HG03342 (cell line): Measurements from ENCODE around the gene COL5A1.
"Not testable (repeated sequence)": the region's sequence is repeated elsewhere in the genome, so short reads cannot be mapped to it uniquely, and the experiment has no call there.

Experiments
- ATAC-seq: cut with Tn5 transposase; IDR thresholded peaks from one replicate; pipeline ENCODE4 v1.9.1; 2021; ENCODE audit warnings: mild to moderate bottlenecking, moderate library complexity; ENCODE audit not compliant: unreplicated experiment

Gene COL5A1

DNA sequence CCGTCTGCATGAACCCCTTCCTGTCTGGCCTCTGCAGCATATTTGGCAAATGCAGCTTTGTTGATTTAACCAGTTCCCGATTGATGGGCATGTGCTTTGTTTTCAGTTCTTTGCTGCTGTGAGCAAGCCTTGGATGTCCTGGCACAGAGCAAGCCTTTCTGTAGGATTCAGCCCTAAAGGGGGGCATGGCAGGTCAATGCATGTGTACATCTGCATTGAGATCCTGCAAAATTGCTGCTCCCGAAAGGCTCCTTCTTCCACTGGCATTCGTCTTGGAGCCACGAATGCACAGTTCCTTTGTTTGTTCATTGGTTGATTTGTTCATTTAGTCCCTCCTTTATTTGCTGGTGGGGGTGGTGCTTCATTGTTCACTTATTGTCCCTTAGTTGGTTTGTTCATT lies 34.8 kb downstream of the COL5A1 start:
- ATAC-seq: no peak

DNA sequence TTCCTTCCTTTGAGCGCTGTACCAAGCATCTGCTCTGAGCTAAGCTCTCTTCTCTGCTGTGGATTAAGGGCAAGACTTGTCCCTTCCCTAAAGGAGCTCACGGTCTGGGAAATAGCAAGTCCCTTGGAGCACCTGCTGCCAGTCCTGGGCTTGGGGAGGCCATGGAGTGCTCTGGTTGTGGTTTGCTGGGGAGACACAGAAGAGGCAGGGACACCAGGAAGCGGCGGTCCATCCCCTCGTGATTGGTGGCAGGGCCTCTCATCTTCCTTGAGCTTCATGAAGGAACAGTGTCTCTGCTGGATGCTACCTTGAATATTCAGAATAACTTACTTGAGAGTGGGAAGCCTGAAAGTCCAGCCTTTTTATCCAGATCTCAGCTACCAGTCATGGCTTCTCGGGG lies 35.3 kb downstream of the COL5A1 start:
- ATAC-seq: no peak

DNA sequence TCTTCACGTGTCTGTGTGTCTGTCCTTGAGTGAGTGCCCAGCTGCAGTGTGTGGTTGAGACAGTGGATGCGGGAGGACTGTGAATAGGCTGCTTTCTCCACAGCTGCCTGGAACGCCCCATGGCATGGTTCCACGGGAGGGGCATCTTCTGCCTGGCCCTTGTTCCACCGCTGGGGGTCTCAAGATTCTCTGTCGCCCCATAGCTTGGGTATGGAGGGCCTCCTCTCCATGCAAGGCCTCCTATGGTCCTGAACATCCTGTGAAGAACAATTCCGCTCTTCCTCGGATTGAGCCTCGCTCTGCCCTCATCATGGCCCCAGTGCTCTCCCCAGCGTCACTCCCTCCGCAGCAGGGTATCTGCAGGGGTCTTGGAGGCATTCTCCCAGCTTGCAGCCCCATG lies 36.1 kb downstream of the COL5A1 start:
- ATAC-seq: no peak

DNA sequence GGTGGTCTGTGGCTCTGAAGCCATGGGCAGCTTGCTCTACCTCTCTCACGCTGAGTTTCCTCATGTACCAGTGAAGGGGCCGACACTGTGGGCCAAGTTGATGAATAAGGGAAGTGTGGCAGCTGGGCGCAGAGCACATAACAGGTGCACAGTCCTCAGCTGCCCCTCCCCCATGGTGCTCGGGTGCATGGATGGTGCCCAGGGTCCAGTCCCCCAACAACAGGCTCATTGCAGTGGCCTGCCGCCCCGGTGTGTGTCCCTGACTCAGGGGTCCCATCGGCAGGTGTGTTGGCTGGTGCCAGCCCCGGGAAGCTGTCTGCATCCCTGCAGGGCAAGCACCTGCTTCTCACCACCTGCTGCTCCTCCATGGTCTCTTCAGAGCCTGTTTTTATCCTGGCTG lies 36.6 kb downstream of the COL5A1 start:
- ATAC-seq: no peak

DNA sequence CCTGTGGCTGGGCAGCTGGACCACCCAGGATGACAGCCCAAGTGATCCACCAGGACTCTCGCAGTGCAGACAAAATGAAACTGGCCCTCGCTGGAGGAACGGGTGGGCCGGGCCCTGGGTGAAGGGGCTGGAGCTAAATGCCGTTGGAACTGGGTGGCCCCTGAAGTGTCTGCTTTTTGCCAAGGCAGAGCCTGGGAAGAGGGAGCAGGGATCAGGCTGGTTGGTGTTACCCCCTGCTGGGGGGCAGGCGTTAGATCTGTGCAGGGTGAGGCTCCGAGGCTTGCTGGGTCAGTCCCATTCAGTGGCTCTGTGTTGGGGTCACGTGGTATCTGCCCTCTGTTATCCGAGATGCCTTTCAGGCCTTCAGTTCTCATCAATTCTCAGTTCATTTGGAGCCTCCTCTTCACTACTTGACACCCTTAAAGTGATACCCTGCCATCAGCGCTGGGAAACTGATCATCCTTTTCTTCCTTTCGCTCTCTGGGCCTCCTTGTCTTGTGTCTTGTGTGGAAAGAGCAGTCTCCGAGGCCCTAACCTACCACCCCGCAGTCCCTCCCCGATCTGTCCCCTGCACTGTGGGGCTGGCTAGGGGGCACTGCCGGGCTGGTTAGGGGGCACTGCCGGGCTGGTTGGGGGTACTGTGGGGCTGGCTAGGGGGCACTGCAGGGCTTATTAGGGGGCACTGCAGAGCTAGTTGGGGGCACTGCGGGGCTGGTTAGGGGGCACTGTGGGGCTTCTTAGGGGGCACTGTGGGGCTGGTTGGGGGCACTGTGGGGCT lies 37.3 kb downstream of the COL5A1 start:
- no peak for ATAC-seq

DNA sequence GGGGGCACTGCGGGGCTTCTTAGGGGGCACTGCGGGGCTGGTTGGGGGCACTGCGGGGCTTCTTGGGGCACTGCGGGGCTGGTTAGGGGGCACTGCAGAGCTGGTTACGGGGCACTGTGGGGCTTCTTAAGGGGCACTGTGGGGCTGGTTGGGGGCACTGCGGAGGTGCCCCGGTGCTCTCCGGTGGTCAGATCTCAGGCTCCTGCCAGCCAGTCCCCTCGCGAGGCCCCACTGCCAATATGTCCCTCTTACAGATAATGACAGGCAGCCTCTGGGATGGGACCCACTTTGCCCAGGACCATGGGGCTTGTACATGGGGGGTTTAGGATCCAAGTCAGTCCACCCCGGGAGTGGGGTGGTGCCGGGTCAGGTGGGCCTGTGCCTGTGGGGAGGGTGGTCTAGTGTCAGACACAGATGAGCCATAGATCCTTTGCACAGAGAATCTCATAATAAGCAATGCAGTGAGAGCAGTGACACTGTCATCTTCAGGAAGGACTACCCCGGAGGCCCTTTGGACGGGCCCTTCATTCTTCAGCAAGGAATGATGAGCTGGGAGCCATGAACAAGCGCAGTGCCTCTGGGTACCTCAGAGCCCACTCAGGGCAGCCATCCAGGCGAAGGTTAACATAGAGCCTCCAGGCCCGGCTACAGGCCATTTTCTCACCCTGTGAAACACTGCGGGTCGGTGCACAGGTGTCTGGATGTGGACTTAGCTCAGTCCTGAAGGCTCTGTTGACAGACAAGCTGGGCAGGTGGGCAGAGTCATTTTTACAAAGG lies 38.2 kb downstream of the COL5A1 start:
- no peak for ATAC-seq

DNA sequence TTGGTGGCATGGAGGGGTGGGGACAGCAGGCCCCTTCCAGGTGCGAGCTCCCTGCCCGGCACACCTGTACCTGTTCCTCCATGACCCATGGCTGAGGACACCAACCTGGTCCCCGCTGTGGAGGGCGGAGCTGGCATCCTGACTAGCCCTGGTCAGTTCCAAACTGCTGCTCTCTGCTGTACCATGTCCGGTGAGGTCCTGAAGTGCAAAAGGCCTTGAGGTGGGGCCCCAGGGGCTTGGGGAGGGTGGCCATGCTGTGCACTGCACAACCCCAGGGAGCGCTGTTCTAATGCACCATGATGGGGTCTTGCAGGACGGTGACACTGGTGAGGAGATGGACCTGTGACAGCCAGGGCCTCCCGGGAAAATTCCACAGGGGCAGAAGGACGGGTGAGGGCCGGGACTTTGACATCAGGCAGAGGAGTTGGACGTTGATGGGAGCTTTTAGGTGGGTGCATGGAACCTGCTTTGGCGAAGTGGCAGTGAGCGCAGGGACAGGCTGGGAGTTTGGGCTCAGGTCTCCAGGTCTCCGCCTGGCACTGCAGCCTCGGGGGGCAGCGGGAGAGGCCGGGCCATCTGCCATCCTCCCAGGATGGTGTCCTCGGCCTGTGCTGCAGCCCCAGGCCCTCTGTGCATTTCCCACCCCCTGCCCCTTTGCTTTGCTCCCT lies 38.9 kb downstream of the COL5A1 start:
- no peak for ATAC-seq

DNA sequence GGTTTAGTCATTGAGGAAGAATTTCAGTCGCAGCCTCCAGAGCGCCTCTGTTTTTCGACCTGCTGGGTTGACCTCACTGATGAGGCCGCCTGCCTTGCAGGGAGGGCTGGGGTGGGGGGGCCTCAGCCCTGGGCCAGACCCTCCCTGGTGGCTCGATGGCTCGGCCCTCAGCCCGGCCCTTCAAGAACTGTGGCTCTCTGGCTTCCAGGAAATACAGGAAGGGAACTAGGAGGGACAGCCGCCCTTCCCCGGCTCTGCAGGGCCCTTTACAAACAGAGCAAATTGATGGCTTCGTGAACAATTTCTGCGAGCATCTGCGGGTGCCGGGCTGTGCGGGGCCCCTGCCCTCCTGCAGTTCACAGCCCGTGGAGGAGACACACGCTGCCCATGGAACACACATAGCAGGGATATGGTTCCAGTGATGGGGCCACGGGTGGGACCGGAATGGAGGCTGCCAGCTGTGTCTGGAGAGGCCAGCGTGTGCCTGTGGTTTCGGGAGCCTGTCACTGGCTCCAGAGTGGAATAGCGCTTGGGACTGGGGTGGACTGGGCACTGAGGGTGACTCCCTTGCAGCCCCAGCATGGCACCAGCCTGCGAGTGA lies 39.6 kb downstream of the COL5A1 start:
- no peak for ATAC-seq

DNA sequence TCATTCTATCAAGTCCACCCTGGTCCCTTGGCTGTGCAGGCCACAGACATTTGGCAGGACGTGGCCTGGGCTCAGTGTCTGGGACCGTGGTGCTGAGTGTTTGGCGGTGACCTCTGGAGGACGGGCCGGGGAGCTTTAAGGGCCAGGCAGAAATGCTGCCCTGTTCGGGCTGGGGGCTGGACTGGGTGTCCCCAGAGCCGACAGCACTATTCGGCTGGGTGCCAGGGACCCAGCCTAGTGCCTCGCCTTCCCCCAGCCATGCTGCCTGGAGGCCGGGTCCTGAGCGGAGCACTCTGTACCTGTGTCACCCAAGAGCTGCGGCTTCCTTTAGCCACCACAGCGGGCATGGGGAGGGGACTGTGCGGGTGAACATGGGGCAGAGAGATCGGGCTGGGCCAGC lies 40.4 kb downstream of the COL5A1 start:
- no peak for ATAC-seq

DNA sequence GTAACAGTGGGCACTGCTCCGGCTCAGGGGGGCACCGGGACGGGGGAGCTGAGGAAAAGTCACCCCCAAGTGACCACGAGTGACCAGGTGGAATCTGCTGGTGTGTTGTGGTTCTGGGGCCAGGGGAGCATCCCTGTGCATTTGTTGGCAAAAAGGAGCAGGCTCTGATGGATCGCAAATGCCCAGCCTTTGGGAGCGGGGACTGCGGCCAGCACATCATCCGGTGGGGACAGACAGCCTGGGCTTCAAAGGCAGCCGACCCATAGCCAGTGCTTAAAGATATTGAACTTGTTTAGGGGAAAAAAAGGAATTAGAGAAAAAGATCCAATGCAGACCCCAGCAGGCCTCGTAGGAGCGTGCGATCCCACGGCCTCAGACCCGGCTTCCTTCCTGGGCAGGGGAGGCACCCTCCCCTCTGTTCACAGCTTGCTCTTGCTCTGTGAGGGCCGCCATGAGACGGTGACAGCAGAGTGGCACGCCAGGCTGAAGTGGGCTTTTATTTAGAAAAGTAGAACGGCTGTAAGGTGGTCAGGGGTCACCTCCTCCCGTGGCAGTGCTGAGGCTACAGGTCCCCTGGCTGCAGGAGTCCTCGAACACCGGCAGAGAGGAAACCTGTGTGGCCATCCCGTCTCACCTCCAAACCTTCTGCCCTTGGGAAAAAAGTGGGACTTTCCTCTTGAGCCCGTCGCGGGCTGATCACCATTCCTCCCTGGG lies 41.2 kb downstream of the COL5A1 start:
- ATAC-seq: no peak

DNA sequence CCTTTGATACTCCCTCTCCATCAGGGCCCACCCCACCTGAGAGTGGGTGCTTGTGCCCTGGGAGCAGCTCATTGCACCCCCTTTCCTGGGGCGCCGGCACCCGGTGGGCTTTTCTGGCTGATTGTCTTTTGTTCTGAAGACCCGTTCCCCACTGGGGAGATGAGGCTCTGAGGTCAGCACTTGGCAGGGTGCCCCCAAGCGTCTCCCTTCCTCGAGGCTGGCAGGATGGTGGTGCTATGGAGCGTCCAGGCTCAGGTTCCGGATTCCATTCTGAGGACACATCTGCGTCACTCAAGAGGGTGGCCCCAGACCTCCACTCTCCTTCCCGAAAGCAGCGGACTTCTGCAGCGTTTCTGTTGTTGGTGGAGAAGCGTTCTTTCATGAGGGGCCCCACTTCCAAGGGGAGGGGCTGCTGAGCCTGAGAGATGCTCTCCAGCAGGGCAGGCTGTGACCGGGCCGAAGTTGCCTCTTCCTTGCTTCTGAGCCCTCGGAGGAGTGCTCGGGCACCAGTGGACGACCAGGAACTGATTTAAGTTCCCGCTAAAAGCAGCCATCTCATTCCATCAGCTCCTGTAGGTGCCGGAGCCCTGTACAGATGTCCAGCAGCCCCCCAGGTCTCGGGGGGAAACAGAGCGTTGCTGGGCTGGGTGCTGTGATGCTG lies 42.2 kb downstream of the COL5A1 start:
- no peak for ATAC-seq

DNA sequence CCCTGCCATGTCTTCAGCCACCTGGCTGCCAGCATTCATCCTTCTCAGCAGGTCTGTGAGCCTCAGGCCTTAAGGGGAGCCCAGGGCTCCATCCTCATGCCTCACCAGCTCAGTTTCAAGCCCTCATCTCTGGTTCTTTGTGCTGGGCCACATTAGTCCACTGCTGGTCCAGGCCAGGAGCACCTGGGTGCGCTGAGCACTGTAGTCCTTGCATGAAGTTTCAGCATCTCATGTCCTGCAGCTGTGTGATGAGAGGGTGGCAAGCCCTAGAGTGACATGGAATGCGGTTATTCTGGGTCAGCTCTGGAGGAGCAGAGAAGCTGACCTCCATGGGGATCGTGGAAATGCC lies 42.7 kb downstream of the COL5A1 start:
- ATAC-seq: no peak

DNA sequence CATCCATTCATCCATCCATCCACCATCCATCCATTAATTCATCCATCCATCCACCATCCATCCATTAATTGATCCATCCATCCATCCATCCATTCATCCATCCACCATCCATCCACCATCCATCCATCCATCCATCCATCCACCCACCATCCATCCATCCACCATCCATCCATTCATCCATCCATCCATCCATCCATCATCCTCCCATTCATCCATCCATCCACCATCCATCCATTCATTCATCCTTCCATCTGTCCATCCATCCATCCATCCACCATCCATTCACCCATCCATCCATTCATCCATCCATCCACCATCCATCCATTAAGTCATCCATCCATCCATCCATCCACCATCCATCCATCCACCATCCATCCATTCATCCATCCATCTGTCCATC lies 43.3 kb downstream of the COL5A1 start:
- ATAC-seq: not testable (repeated sequence)

DNA sequence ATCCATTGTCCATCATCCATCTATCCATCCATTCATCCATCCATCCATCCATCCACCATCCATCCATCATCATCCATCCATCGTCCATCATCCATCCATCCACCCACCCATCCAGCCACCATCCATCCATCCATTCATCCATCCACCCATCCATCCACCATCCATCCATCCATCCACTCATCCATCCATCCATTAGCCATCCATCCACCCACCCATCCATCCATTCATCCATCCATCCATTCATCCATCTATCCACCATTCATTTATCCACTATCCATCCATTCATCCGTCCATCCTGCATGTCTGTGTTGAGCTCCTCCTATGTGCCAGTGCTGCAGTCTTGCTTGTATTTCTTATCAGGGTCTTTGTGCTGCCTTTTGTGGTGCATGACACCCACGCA lies 44.2 kb downstream of the COL5A1 start:
- no peak for ATAC-seq

DNA sequence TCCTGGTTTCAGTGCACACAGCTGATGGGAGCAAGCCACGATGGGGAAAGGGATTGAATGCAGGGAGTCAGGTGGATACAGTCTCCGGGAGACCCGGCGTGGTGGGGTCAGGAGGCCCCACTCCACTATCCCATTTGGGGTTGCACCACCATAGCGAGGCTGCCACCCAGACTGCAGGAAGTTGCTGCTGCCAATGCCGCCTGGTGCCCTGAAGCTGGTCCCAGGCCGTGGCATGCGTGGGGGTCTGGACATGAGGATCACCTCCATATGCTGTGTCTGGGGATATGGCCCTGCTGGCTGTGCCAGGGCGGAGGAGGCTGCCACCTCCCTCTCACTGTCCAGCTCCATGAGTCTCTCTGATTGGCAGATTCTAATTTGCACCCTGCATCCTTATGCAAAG lies 45.3 kb downstream of the COL5A1 start:
- no peak for ATAC-seq

DNA sequence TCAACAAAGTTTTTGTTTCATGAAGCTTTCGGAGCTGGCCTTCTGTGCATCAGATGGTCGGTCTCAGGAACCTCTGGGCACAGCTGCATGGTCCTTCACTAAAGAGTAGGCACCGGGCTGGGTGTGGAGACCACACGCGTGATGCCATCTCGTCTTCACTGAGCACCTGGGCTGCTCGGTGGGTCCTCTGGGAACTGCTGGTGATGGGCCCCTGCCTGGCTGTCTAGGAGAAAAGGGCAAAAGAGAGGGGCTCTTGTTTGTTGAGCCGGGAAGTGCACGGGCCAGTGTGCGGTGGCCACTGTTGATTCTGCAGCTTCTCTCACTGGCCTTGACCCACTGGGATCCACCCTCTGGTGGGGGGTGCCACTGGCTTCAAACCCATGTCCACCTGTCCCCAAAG lies 46.0 kb downstream of the COL5A1 start:
- ATAC-seq: no peak

DNA sequence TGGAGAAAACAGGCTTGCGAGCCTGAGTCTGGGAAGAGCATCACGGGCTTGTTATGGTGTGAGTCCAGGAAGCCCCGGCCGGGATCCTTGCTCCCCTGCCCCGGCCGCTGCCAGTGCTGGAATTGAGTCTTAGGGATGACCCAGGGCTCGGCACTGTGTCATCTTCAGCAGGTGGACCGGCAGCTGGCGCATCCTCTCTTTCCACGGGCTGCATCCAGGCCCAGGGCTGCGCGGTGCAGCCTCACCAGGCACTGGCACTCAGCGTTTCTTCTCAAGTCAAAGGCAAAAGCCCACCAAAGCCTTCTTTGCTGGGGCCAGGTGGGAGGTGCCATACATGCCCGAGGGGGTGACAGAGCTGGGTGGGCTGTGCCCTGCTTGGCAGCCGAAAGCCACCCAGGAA lies 46.6 kb downstream of the COL5A1 start:
- ATAC-seq: no peak

DNA sequence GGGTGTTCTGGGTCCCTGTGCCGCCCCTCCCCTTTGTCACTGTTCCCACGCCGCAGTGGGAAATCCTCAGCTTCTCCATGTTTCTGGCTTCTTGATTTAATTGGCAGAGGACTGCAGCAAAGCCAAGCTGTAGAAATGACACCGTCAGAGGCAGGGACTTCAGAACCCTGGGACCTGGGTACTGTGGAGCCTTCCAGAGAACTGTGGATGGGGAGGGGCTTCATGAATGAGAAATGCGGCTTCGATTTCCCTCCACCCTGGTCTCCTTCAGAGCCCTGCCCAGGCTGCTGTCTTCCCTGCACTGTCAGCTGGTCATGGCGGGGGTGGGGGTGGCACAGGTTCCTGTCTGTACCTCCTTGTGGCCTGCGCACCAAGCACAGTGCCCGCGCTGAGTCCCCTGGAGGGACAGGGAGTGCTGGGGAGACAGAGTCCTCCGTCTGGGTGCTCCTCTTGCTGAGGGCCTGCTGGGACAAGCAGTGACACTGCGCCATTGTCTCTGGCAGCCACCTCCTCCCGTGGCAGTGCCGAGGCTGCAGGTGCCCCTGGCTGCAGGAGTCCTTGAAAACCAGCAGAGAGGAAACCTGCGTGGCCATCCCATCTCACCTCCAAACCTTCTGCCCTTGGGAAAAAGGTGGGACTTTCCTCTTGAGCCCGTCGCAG lies 47.2 kb downstream of the COL5A1 start:
- no peak for ATAC-seq

DNA sequence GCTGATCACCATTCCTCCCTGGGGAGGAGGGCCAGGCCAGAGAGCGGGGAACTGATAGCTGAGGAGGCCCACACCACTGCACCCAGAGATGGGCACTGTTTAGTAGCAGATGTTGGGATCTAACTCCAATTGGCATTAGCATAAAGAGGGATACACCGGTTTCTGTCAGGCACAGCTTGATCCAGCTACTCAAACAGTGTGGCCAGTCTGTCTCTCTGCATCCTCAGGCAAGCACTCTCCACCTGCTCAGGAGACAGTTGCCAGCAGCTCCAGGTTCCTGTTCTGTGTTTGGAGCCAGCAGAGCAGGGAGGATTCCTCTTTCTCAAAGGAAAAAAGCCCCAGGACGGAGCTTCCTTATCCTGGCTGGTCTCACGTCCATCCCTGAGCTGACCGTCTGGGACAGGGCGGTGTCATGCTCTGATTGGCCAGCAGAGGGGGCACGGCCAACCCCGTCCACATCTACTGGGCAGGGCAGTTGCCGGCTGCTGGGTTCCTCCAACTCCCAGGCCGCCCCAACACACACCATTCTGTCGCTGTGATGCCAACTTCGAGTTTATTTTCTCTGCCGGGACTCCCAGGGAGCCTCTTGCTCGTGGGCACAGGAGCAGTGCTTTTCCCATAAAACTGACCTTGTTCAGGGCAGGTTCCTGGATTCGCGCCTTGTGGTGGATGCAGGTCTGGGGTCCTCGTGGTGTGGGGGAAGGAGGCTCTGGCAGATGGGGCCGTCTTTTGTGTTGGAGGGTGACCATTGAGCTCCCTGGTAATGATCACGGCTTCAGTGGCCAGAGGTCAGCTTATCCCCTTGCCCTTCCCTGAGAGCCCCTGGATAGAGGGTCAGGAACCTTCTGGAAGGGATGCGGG lies 47.9 kb downstream of the COL5A1 start:
- ATAC-seq: no peak
